ENCODE results near the gene RMI2.
A peak's percentile ranks its signal among the peaks of the same experiment; 100 is the strongest.

The RMI2 gene

DNA sequence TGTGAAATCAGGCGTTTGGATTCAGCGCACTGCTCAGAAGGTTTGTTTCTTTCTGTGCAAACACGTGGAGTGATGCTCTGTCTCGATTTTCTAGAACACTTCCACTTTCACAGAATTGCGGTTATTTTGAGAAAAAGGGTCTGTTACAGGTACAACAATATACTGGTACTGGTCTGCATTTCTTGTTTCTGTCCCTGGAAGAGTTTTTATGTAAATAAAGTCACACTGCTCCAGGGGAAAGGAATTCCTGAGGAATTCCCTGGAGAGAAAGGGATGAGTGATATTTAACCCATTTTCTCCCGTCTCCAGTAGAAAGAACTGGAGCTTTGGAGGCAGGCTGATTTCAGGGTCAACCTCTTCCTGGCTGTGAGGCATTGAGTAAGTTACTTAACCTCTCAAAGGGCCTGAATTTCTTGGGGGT is 16.2 kb upstream of the RMI2 start:
- peak; percentile 52 for DNase-seq

DNA sequence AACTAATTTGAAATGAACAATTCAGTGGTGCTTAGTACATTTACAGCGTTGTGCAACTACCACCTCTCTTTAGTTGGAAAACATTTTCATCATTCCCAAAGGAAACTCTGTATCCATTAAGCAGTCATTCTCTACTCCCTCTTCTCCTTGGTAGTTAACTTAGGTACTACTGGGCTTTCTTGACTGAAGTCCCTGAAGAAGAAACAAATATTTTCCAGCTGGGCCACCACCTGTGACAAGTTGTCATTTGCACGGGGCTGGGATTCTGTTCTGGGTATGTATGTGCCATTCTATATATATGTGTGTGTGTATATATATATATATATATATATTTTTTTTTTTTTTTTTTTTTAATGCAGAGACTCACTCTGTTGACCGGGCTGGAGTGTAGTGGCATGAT is 15.4 kb upstream of the RMI2 start:
- no peak for DNase-seq

DNA sequence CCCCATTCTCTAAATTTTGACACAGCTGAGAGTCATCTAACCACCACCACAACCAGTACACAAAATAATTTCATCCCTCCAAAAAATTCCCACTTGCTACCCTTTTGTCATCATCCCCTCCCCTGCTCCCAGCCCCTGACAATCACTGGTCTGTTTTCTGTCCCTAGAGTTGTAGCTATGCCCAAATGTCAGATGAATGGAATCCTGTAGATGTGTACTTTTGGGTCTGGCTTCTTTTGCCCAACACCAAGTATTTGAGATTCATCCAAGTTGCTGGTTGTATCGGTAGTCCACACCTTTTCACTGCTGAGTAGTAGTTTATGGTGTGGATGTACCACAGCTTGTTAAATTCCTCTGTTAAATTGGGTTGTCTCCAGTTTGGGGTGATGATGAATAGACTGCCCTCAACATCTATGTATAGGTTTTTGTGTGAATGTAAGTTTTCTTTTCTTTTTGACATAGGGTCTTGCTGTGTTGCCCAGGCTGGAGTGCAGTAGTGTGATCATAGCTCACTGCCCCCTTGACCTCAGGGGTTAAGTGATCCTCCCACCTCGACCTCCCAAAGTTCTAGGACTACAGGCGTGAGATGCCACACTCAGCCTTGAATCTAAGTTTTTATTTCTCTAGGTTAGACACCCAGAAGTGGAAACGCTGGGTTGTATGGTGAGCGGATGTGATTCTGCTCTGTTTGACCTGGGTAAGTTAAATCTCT is 14.6 kb upstream of the RMI2 start:
- DNase-seq: no peak

DNA sequence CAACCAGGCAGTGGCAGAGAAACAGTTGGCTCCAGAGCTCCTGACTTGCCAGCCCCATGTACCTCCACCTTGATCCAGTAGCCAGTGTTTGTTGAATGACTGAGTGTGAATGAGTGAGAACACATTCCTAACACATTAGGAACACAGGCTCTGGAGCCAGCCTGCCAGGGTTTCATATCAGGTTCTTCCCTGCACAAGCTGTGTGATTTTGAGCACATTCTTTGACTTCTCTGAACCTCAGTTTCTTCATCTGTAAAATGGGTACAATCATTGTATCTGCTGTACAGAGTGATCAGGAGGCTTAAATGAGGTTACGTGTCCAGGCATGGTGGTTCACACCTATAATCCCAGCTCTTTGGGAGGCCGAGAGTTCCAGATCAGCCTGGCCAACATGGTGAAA is 13.3 kb upstream of the RMI2 start:
- DNase-seq: no peak

DNA sequence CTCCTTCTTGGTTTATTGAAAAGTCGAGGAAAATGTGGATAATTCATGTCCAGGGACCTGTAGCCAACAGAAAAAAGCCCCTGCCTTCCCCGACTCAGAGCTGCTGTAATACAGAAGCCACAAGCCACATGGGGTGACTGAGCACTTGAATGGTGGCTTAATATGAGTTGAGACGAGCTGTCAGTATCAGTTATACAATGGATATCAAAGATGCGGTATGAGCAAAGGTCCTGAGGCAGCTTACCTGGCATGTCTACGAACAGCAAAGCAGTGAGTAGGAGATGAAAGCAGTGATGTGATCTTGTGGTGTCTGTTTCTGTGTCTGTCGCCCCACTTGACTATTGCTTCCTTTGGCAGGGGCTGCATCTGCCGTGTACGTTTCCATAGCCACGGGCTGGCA is 12.2 kb upstream of the RMI2 start:
- DNase-seq: no peak

DNA sequence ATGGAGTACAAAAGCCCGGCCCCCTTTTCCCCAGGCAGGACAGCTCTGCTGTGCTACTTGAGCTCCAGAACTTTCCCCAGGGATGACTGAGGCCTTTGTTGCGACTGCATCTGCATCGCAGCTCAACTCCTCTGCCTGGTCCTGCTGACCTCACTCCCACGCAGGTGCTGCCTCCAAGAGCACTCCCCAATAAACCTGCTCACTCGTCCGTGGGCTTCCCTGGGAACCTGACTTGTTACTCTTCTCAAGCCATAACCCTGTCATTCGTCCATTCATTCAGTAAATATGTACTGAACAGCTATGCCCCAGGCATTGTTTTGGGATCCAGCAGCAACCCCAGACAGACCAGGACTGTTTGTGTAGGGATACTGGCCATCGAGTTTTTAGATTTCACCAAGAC is 11.6 kb upstream of the RMI2 start:
- no peak for DNase-seq

DNA sequence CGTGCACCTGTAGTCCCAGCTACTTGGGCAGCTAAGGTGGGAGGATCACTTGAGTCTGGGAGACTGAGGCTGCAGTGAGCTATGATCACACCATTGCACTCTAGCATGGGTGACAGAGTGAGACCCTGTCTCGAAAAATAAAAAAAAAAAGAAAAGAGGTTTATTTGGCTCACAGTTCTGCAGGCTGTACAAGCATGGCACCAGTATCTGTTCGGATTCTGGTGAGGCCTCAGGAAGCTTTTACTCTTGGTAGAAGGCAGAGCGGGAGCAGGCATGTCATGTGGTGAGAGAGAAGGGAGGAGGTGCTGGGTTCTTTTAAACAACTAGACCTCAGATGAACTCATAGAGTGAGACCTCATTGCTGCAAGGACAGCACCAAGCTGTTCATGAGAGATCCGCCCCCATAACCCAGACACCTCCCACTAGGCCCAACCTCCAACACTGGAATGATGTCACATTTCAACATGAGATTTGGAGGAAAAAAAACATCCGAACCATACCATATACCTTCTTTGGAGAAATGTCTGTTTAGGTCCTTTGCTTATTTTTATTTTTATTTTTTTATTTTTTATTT is 10.3 kb upstream of the RMI2 start:
- no peak for DNase-seq

DNA sequence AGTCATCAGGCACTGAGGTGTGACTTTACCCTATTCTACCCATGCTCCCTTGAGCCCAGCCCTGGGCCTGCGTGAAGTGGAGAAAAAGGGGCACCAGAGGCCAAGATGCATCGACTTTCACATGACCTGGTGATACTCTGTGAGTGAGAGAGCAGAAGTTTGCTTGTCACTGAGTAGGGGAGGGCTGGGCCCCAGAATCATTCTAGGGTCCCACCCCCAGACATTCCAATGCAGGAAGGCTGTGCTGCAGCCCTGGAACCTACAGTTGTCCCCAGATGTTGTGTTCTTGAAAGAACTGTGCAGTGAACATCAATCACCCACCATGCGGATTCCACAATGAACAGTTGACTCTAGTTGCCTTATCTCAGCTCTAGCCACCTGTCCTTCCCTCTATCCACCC is 6.2 kb upstream of the RMI2 start:
- no peak for DNase-seq

DNA sequence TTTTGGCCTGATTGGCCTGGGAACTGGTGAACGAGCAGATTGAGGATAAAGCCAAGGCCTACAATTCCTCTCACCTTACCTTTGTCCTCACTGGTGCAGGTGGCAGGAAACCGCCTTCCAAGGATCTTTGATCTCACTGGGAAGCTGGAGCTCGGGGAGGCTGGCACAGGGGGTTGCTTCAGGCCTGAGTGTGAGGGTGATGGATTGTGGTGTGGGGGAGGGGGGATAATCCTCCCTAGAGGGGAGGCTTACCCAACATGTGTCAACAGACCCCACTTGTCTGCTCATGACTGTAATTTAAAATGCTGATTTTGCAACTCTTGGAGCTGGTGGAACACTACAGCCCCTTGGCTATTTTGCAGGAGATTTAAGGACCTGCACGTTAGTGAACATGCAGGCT is 4.5 kb upstream of the RMI2 start:
- DNase-seq: no peak

DNA sequence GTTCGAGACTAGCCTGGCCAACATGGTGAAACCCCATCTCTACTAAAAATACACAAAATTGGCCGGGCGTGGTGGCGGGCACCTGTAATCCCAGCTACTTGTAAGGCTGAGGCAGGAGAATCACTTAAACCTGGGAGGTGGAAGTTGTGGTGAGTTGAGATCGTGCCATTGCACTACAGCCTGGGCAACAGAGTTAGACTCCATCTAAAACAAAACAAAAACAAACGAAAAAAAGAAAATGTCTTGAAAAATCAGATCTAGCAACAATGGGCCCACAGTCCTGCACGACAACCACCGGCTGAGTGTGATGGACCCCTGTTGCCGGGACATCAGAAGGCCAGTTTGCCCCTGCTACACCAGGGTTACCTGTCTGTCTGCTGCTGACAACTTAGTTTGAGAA is 3.9 kb upstream of the RMI2 start:
- no peak for DNase-seq

DNA sequence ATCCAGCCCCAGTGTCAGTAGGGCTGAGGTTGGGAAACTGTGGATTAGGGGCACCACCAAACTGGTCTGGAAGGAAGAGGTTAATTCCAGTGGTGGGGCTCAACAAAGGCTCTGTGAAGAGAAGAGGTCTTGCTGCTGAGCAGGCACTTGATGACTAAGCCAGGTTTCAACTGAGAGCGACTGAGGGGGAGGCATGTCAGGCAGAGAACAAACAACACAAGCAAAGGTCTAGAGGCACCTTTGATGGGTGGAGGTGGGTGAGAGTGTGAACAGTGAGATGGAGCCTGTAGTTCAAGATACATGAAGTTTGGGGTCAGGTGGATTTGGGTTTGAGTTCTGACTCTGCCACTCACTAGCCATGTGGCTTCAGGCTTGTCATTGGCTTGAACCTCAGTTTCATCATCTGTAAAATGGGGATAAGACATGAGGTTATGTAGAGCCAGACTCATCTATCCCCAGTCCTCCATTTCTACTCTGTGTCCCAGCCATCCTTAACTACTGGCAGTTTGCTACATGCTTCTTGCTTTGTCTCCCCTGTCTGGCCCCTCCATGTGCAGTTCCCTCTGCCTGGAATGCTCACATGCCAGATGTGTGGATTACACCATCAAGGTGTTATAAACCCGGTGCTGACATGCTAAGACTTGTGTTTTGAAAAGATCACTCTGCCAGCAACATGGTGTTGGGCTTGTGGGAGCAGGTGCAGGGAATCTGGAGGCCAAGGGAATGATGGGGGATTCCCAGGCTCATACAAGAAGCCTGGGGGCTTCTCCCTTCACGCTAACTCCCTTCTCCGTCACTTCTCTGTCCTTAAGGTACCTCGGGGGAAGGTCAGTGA is 3.0 kb upstream of the RMI2 start:
- DNase-seq: peak; percentile 25

DNA sequence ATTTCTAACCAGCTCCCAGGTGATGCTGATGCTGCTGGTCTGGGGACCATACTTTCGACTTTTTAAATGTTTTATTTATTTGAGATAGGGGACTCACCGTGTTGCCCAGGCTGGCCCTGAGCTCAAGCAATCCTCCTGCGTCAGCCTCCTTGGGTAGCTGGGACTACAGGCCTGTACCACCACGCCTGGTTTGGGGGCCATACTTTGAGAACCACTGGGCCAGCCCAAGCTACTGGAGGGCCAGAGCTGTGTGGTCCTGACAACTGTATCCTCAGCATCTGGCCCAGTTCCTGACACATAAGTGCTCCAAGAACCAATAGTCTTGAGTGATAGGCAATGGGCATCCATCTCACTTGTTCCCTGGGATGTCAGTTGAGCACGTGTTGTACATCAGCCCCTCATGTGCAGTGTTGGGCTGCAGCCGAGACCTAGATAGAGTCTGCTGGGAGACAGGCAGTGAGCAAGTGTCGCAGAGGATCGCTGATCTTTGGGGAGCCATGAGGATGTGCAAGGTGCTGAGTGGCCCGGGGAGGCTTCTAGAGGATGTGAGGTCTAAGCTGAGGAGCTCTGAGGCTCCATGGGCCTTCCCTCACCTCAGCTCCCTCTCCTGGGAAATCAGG is 1.6 kb downstream of the RMI2 start:
- no peak for DNase-seq

DNA sequence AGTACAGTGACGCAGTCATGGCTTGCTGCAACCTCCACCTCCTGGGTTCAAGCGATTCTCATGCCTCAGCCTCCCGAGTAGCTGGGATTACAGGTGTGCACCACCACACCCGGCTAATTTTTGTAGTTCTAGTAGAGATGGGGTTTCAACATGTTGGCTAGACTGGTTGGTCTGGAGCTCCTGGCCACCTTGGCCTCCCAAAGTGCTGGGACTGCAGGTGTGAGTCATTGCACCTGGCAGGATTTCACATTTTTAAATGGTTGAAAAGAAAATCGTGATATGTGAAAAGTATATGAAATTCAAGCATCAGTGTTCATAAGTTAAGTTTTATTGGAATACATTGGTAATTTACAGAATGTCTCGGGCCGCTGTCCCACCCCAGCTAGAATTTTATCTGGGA is 2.6 kb downstream of the RMI2 start:
- no peak for DNase-seq

DNA sequence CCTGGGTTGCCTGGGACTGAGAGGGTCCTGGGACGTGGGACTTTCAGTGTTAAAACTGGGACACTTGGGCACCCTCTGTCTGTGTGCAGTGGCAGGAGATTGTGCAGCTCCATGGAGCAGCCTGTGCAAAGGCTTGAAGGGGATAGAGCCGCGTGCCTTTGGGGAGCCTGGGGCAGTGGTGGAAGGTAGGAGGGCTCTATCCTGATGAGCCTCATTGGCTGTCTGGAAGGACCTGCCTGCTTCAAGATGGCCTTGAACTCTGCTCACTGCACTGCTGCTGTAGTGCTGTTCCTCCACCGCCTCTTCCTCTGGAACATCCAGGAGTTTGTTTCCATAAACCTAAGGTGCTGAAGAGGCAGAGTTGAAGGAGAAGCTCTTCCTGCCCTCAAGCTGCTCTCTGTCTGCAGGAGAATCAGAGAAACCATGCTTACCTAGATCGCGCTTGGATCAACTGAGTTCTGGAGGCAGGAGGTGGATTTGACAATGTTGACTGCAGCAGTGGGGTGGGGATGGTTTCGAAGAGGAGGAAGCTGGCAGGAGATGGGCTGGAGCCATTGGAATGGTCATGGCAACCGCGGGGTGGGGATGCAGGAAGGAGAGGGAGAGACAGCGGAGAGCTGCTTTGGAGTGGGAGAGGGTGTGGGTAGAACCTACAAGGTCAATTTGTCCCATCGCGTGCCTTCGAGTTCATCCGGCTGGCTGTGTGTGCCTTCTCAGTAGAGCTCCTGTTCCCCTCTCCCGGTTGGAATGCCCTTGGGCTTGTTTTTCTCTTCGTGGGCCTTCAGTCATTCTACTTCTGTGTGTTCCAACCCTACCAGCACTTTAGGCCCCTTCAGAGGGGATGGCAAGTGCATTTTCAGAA is 3.7 kb downstream of the RMI2 start:
- no peak for DNase-seq

DNA sequence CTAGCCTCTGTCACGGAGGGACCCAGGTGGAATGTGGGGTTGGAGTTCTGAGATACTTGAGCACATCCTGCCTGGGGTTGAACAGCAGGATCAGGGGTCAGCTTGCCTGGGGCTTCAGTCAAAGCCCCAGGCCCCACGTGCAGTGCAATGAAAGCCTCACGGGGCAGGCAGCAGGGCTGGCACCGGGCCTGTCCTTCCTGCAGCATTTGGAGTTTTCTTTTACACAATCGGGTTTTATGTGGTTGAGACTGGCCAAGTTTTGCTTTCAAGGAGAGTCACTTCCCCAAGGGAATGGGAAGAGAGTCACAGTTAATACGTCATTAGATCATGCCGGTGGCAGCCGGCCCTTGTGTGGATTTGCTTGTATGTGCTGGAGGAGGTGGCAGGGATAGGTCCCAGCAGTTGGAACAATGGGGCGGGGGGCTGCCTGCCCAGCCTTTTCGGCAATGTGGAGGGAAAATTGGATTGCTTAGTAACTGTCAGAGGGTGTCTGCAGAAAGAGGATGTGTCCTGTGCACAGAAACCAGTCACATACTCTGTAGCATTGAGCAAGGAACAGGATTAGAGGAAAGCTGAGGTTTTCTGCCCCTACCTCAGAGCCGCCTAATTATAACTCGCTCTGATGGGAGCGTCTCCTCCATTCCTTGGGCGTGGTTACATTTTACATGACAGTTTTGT is 4.5 kb downstream of the RMI2 start:
- DNase-seq: no peak

DNA sequence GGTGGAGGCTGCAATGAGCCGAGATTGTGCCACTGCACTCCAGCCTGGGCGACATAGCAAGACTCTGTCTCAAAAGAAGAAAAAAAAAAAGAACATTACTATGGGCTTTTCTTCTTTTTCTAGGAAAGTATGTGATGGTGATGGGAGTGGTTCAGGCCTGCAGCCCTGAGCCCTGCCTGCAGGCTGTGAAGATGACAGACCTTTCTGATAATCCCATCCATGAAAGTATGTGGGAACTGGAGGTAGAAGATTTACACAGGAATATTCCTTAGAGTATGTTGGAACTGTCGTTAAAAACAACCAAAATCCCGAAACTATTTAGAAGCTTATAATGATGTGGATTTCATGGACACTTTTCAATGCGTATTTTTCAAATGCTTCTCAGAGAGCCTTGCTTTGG is 5.3 kb downstream of the RMI2 start:
- no peak for DNase-seq

DNA sequence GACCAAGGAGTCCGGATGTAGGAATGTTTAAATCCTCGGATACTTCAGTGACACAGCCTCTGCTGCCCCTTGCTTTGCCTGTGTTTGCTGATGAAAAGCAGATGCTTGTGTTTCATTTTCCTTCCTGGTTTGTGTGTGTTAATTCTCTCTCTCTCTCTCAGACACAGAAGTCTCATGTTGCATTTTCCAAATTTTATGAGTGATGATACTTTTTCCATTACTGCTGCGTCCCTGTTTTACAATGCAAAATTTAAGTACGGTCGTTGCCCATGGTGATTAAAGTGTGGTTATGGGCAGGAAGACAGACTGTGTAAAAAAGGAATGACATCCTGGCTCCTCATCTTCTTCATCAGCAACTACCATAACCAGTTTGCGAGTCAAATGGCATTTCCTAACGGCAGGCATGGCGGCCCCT is 5.7 kb downstream of the RMI2 start:
- DNase-seq: no peak

DNA sequence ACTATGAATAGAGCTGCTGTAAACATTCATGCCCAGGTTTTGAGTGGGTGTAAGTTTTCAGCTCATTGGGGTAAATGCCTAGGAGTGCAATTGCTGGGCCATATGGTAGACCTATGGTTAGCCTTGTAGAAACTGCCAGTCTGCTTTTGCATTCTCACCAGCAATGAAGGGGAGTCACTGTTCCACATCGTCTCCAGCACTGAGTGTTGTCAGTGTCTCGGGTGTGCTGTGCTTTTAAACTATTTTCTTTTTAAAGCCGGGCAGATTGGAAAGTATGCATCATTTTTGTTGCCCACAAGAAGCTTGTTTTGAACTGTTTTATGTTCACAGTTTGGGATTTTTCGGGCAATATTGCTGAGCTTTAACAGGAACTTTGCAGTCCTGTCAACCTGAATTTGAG is 7.9 kb downstream of the RMI2 start:
- no peak for DNase-seq

DNA sequence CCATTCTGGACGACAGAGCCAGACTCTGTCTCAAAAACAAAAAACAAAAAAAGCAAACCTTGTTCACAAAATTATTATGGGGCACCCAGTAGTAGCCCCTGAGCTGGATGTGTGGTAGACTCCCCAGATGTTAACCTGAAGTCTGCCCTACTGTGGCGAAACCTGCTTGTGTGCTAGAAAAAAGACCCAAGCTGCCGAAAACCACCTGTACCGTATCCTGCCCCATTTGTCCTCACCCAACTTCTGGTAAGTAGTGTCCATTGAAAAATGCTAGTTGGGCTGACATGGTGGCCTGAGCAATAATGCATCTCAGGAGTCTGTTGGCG is 9.1 kb downstream of the RMI2 start:
- no peak for DNase-seq

DNA sequence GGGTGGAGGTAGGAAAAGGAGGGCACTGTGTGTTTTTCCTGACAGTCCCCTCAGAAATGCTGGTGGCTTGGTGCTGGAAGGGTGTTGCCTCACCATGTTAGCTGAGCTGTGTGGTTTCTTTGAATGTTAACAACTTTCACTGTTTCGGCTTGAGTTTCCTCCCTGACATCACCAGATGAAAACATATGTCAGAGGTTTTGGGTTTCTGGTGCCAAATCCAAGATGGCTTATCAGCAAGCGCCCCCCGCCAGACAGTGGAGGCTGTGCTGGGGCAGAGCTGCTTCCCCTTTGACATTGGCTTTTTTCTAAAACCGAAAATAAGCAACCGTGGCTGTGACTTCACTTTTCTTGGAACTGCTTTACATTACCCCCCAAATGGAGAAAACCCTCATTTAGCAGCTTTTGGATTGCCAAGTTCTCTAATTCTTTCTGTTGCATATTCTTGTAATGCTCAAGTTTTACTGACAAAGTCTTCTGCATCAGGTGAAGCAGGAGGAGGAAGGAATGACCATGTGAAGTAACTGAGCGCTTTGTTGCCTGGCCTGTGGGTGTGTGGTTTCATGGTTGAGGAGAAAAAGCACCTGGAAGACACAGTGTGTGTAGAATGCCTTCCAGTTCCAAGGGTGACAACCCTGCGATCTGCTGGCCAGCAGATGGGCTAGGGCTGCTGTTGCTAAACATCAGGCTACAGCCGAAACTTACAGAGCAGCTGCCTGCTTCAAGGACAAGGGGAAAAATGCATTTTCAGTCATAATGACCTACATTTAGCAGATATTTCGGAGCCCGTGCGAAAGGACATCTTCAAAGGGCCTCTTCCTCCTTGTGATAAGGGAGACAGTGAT is 9.7 kb downstream of the RMI2 start:
- DNase-seq: peak; percentile 93

DNA sequence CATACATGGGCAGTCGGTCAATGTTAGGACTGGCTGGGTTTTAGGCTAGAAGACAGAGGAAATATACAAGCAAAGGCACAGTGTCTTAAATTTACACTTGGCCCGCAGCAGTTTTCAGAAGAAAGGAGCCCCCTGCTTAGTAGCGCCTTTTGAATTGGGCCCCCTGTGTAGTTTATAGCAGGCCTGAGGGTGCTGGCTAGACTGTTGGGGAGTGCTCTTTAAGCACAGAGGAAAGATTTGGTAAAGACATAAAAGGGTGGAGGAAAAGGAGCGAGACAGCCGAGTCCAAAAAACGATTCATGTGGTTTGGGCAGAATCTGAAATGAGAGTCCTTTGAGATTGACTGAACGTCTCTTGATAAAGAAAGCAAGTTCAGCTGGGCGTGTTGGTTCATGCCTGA is 10.6 kb downstream of the RMI2 start:
- peak; percentile 30 for DNase-seq
